Activated CD8-positive, alpha-beta T cell treated with anti-CD3 and anti-CD28 coated beads for 36 hours (primary cell): ENCODE results near the gene SASH3. TPM values are rescaled to one million over a fixed set of nuclear protein-coding genes. Genes with fewer than 3 reads are reported as not detected.

ENCODE experiments used
- ATAC-seq: fragments of 200-7000 bp; cut with Tn5 transposase; one replicate; pipeline ENCODE4 v1.10.0; 2021; ENCODE audit warnings: mild to moderate bottlenecking, moderate library complexity
- CTCF ChIA-PET: fragments of 350-600 bp; sonication (Branson Sonifier 250); formaldehyde crosslinking; loops from one replicate; lab custom pipeline; 2021; ENCODE audit warnings: antibody characterized with exemption; lab: Charles Lee
- POLR2A ChIA-PET: fragments of 350-600 bp; sonication (Branson Sonifier 250); formaldehyde crosslinking; loops from one replicate; lab custom pipeline; 2021; ENCODE audit warnings: antibody characterized with exemption; lab: Charles Lee
- DNase-seq: peaks from one replicate; pipeline ENCODE4 v3.0.0-alpha.2; 2020
- H3K27ac Mint-ChIP-seq: one replicate; pipeline ENCODE4 v1.8.0; 2021; ENCODE audit warnings: mild to moderate bottlenecking, mixed read lengths
- H3K27me3 Mint-ChIP-seq: one replicate; pipeline ENCODE4 v1.8.0; 2021; ENCODE audit warnings: mixed read lengths
- H3K36me3 Mint-ChIP-seq: one replicate; pipeline ENCODE4 v1.8.0; 2021; ENCODE audit warnings: low read depth, mixed read lengths
- H3K4me1 Mint-ChIP-seq: one replicate; pipeline ENCODE4 v1.8.0; 2021; ENCODE audit warnings: low read depth, mixed read lengths
- H3K4me3 Mint-ChIP-seq: one replicate; pipeline ENCODE4 v1.8.0; 2021; ENCODE audit warnings: mild to moderate bottlenecking, moderate library complexity, mixed read lengths
- H3K9me3 Mint-ChIP-seq: one replicate; pipeline ENCODE4 v1.8.0; 2021; ENCODE audit warnings: mixed read lengths
- intact Hi-C: fragments of 100-400 bp; cut with micrococcal nuclease; formaldehyde crosslinking; loops from one replicate; pipeline ENCODE4 v1.10.0; 2022
- total RNA-seq, 2 experiments: library from RNA; stranded (reverse); gene quantifications; one replicate each; pipeline ENCODE4 v1.2.3, GENCODE V29; 2021
- TF ChIP-seq, protein P1 (sequence below): fragments of 200-600 bp; IDR thresholded peaks from one replicate; pipeline ENCODE4 v1.8.0; 2022; ENCODE audit warnings: antibody characterized with exemption, mild to moderate bottlenecking

The SASH3 gene
- total RNA-seq, 2 experiments from 2014 or later, result 117 to 123 TPM

GRCh38 chrX:129781680-129782495, 2.1 kb downstream of the SASH3 start:
- POLR2A ChIA-PET, result interaction anchor here (0.7 to 5.6 kb wide), 6 partner anchors 12 to 29 kb away, joined by 3 to 56 read pairs (median 26); no protein-coding TSS in a partner anchor
- intact Hi-C loops, result loop anchor here (5.0 to 10.0 kb wide), 2 partner anchors 35 to 123 kb away; partner anchors contain the start of gene UTP14A
- DNase-seq (peak; percentile 54), ATAC-seq (peak; percentile 10)
- CTCF ChIA-PET, result interaction anchor here (0.5 to 2.1 kb wide), 10 partner anchors 16 to 103 kb away, joined by 3 to 11 read pairs (median 4); no protein-coding TSS in a partner anchor
- Mint-ChIP-seq H3K36me3 (peaks cover 69% of the 10 kb centered on the region), H3K9me3 (no peaks in the 10 kb centered on the region), H3K27me3 (no peaks in the 10 kb centered on the region), H3K4me1 (peaks cover 48% of the 10 kb centered on the region), H3K27ac (peak overlapping the region; percentile 92), H3K4me3 (peak overlapping the region; percentile 83)
- TF ChIP-seq, protein P1, sequence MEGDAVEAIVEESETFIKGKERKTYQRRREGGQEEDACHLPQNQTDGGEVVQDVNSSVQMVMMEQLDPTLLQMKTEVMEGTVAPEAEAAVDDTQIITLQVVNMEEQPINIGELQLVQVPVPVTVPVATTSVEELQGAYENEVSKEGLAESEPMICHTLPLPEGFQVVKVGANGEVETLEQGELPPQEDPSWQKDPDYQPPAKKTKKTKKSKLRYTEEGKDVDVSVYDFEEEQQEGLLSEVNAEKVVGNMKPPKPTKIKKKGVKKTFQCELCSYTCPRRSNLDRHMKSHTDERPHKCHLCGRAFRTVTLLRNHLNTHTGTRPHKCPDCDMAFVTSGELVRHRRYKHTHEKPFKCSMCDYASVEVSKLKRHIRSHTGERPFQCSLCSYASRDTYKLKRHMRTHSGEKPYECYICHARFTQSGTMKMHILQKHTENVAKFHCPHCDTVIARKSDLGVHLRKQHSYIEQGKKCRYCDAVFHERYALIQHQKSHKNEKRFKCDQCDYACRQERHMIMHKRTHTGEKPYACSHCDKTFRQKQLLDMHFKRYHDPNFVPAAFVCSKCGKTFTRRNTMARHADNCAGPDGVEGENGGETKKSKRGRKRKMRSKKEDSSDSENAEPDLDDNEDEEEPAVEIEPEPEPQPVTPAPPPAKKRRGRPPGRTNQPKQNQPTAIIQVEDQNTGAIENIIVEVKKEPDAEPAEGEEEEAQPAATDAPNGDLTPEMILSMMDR, result no peak

DNA sequence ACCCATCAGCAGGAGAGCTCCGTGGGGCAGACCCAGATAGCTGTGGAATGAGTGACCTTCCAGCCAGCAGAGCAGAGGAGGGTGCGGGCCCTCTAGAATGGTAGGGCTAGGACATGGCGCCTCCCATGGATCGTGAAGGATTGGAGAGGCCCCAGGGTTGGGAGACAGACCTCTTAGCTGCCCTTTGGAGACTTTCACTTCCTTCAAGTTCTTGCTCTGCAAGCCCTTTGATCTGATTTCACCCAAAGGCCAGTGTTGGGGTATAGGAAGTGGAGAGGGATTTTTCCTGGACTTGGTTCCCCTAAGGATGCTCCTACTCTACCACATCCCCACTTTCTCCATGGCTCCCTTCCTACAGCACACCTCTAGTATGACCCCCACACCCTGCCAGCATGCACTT, 3.0 kb downstream of the SASH3 start:
- H3K4me3 Mint-ChIP-seq, result peak overlapping the region; percentile 83
- no peaks in the 10 kb centered on the region for H3K27me3 Mint-ChIP-seq
- TF ChIP-seq, protein P1, result no peak
- ChIA-PET CTCF (interaction anchor here (1.7 to 2.4 kb wide), 3 partner anchors 27 to 56 kb away, joined by 6 to 11 read pairs (median 6); no protein-coding TSS in a partner anchor), POLR2A (interaction anchor here (2.8 to 5.6 kb wide), 4 partner anchors 11 to 23 kb away, joined by 15 to 56 read pairs (median 34); no protein-coding TSS in a partner anchor)
- peak overlapping the region; percentile 92 for H3K27ac Mint-ChIP-seq
- H3K4me1 Mint-ChIP-seq, result peaks cover 54% of the 10 kb centered on the region
- H3K9me3 Mint-ChIP-seq, result no peaks in the 10 kb centered on the region
- H3K36me3 Mint-ChIP-seq, result peaks cover 76% of the 10 kb centered on the region
- no peak for DNase-seq
- ATAC-seq, result no peak
- intact Hi-C loops, result loop anchor here (5.0 to 10.0 kb wide), 2 partner anchors 35 to 122 kb away; partner anchors contain the start of gene UTP14A

DNA sequence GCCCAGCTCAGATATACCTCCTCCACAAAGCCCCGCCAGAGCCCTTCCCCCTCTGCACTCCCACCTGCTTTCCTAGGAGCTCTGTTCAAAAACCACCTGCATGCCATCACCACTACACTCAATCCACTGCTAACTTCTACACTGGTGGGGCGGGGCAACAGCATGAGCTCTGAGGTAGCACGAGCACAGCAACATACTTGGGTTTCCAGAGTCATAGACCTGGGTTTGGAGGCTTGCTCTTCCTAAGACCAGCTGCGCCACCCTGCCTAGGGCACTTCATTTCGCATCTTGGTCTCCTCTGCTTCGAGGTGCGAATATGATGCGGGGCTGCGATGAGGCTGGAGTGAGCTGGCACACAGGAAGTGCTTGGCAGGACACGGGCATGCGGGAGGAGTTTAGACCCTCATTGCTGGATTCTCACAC, 3.6 kb downstream of the SASH3 start:
- CTCF ChIA-PET, result interaction anchor here (2.1 to 2.4 kb wide), 3 partner anchors 27 to 57 kb away, joined by 6 to 11 read pairs (median 7); no protein-coding TSS in a partner anchor
- DNase-seq (peak; percentile 49), ATAC-seq (no peak)
- Mint-ChIP-seq H3K36me3 (peaks cover 78% of the 10 kb centered on the region), H3K27me3 (no peaks in the 10 kb centered on the region), H3K9me3 (no peaks in the 10 kb centered on the region), H3K4me3 (peak overlapping the region; percentile 83), H3K4me1 (peaks cover 52% of the 10 kb centered on the region), H3K27ac (peak overlapping the region; percentile 92)
- POLR2A ChIA-PET, result interaction anchor here (0.9 to 5.6 kb wide), 5 partner anchors 11 to 24 kb away, joined by 4 to 56 read pairs (median 33); no protein-coding TSS in a partner anchor
- intact Hi-C loops, result loop anchor here (5.0 to 10.0 kb wide), 2 partner anchors 36 to 121 kb away; partner anchors contain the start of gene UTP14A
- TF ChIP-seq, protein P1, result no peak

DNA sequence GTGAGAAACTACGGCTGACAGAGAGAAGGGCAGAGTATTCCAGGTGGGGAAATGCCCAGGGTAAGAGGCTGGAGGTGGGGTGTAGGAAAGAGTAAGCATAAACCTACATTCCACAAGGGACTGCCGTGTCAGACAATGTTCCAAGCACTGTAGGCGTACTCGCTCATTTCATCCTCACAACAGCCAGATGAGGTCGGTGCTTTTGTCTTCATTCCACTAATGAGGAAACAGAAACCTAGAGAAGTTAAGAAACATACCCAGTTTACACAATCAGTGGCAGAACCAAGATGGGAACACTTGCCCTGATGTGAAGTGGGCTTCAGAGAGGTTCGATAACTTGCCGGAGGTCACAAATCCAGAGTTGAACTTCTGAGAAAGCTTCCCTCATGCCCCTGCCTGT, 4.6 kb downstream of the SASH3 start:
- Mint-ChIP-seq H3K27me3 (no peaks in the 10 kb centered on the region), H3K4me3 (peak overlapping the region; percentile 83), H3K4me1 (peaks cover 46% of the 10 kb centered on the region), H3K27ac (peak overlapping the region; percentile 92), H3K9me3 (no peaks in the 10 kb centered on the region), H3K36me3 (peaks cover 78% of the 10 kb centered on the region)
- CTCF ChIA-PET, result interaction anchor here (1.8 to 2.4 kb wide), 4 partner anchors 29 to 58 kb away, joined by 4 to 11 read pairs (median 6); no protein-coding TSS in a partner anchor
- ATAC-seq (no peak), DNase-seq (no peak)
- intact Hi-C loops, result loop anchor here (5.0 to 10.0 kb wide), 2 partner anchors 37 to 120 kb away; partner anchors contain the start of gene UTP14A
- TF ChIP-seq, protein P1, result no peak
- POLR2A ChIA-PET, result interaction anchor here (0.6 to 5.4 kb wide), 3 partner anchors 10 to 1965 kb away, joined by 3 to 56 read pairs (median 33); no protein-coding TSS in a partner anchor
